Measurements from ENCODE around the gene SRD5A1.

SRD5A1 gene

DNA sequence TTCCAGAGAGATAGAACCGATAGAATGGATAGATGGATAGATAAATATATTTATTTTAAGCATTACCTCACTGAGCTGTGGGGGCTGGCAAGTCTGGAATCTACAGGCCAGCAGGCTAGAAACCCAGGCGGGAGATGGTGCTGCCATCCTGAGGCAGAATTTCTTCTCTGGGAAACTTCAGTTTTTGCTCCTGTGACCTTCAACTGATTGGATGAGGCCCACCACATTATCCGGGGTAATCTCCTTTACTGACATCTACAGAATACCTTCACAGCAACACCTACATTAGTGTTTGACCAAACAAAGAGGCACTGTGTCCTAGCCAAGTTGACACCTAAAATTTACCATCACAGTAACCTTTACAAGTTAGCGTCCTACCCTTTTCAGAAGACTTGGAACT lies 50.8 kb downstream of the SRD5A1 start:
- no peaks in the 10 kb centered on the region for H3K4me1 ChIP-seq (ENCODE audit: insufficient read depth, low read length)
- H3K9me3 ChIP-seq (ENCODE audit: insufficient read depth, low read depth, low read length): no peaks in the 10 kb centered on the region
- no peaks in the 10 kb centered on the region for H3K36me3 ChIP-seq (ENCODE audit: insufficient read depth, low read length)
- H3K9ac ChIP-seq (ENCODE audit: low read depth, low read length): no peak overlapping the region
- no peak overlapping the region for H3K4me3 ChIP-seq (ENCODE audit: low read length)
- peaks cover 15% of the 10 kb centered on the region for H3K27me3 ChIP-seq (ENCODE audit: insufficient read depth, low read length)
- no peak overlapping the region for H3K27ac ChIP-seq (ENCODE audit: low read depth, low read length)
- WGBS: 65% methylated on average over 3 of the region's 4 CpGs

DNA sequence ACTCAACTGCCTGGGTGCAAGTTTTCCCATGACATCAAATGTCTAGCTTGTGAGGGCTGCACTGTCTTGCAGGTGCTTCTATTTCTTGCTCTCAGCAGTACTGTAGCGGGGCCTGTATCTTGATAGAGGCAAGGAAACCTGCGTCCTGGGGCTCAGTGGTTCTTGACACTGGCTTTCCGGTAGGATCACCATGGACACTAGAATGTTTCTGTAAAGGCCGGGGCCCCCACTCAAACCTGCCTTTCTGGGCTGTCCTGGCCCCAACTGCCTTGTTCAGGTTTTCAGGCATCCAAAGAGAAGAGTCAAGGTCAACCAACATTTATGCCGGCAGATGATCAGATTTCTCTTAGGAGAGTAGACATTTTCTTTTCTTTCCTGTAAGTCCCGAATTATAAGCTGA lies 53.3 kb downstream of the SRD5A1 start:
- no peaks in the 10 kb centered on the region for H3K9me3 ChIP-seq (ENCODE audit: insufficient read depth, low read depth, low read length)
- H3K27me3 ChIP-seq (ENCODE audit: insufficient read depth, low read length): peaks cover 24% of the 10 kb centered on the region
- peak overlapping the region; percentile 81; the same call in 1 of the 2 replicates for H3K4me3 ChIP-seq (ENCODE audit: low read length)
- H3K9ac ChIP-seq (ENCODE audit: low read depth, low read length): no peak overlapping the region
- H3K4me1 ChIP-seq (ENCODE audit: insufficient read depth, low read length): no peaks in the 10 kb centered on the region
- no peaks in the 10 kb centered on the region for H3K36me3 ChIP-seq (ENCODE audit: insufficient read depth, low read length)
- H3K27ac ChIP-seq (ENCODE audit: low read depth, low read length): no peak overlapping the region
- WGBS: 51% methylated on average over 6 of the region's 6 CpGs

DNA sequence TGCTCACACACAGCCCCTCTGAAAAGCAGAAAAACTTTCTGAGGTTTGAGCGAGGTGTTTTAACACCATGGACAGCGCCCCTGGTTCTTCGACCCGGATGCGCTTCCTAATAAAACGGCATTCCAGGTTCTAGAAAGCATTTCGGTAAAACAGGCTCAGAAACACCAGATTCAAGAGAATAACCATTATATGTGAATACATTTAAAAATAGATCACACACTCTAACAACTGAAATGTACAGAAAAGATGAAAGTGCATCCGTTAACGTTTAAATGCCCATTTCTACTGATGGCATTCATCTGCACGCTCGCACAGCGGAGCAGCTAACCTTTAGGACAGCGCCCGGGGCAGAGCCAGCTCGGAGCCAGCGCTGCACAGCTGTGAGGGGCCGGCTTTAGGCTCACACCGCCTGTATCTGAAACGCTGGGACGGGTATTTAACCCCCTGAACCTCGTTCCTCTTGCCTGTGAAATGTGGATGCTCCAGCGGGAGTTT lies 53.7 kb downstream of the SRD5A1 start:
- Histone ChIP-seq H3K4me3 (ENCODE audit: low read length) (peak overlapping the region; percentile 81), H3K36me3 (ENCODE audit: insufficient read depth, low read length) (no peaks in the 10 kb centered on the region), H3K27ac (ENCODE audit: low read depth, low read length) (no peak overlapping the region), H3K4me1 (ENCODE audit: insufficient read depth, low read length) (no peaks in the 10 kb centered on the region), H3K9ac (ENCODE audit: low read depth, low read length) (no peak overlapping the region), H3K27me3 (ENCODE audit: insufficient read depth, low read length) (peaks cover 24% of the 10 kb centered on the region), H3K9me3 (ENCODE audit: insufficient read depth, low read depth, low read length) (no peaks in the 10 kb centered on the region)
- 3% methylated on average over 22 of the region's 22 CpGs for WGBS

DNA sequence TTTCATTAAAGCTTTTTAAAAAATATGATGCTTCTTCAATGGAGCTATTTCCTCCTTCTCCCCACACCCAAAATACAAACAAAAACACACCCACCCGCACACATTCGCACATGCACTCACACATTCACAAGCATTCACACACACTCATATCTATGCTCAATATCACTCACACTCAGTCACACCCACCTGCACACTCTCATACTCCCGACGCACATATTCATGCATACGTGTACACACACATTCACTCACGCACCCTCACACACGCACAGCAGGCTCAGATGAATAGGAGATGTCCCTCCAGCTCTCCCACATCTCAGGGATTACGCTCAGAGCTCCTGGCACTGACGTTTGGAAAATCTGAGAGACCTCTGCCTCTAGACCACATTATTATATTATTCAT lies 54.3 kb downstream of the SRD5A1 start:
- H3K9ac ChIP-seq (ENCODE audit: low read depth, low read length): no peak overlapping the region
- peak overlapping the region; percentile 81 for H3K4me3 ChIP-seq (ENCODE audit: low read length)
- H3K27me3 ChIP-seq (ENCODE audit: insufficient read depth, low read length): peaks cover 24% of the 10 kb centered on the region
- WGBS: 79% methylated on average over 9 of the region's 9 CpGs
- H3K36me3 ChIP-seq (ENCODE audit: insufficient read depth, low read length): no peaks in the 10 kb centered on the region
- no peaks in the 10 kb centered on the region for H3K4me1 ChIP-seq (ENCODE audit: insufficient read depth, low read length)
- no peaks in the 10 kb centered on the region for H3K9me3 ChIP-seq (ENCODE audit: insufficient read depth, low read depth, low read length)
- no peak overlapping the region for H3K27ac ChIP-seq (ENCODE audit: low read depth, low read length)

DNA sequence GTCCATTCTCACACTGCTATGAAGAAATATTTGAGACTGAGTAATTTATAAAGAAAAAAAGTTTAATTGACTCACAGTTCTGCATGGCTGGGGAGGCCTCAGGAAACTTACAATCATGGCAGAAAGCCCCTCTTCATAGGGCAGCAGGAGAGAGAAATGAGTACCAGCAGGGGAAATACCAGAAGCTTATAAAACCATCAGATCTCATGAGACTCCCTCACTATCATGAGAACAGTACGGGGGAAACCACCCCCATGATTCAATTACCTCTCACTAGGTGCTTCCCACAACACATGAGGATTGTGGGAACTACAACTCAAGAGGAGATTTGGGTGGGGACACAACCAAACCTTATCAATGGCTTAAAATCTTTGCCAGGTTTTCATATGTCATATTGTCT lies 59.7 kb downstream of the SRD5A1 start:
- no peak overlapping the region for H3K27ac ChIP-seq (ENCODE audit: low read depth, low read length)
- H3K9me3 ChIP-seq (ENCODE audit: insufficient read depth, low read depth, low read length): no peaks in the 10 kb centered on the region
- H3K27me3 ChIP-seq (ENCODE audit: insufficient read depth, low read length): peaks cover 17% of the 10 kb centered on the region
- H3K36me3 ChIP-seq (ENCODE audit: insufficient read depth, low read length): no peaks in the 10 kb centered on the region
- H3K9ac ChIP-seq (ENCODE audit: low read depth, low read length): no peak overlapping the region
- no peak overlapping the region for H3K4me3 ChIP-seq (ENCODE audit: low read length)
- no peaks in the 10 kb centered on the region for H3K4me1 ChIP-seq (ENCODE audit: insufficient read depth, low read length)
- WGBS: 76% methylated on average over 1 of the region's 1 CpG

DNA sequence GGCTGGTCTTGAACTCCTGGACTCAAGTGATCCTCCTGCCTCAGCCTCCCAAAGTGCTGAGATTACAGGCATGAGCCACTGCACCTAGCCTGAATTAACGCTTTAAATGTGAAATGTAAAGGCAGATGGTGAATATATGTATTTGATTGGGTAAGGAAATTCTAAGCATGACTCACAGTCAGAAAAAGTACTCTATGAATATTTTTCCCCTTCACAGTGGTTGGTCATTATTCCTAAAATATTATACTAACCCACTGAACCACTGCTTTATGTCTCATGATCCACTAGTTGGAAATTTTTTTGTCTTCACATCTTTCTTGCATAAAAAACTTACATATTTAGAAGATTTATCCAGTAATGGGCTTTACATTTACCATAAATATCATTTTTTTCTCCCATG lies 65.5 kb downstream of the SRD5A1 start:
- peaks cover 27% of the 10 kb centered on the region for H3K4me1 ChIP-seq (ENCODE audit: insufficient read depth, low read length)
- no peaks in the 10 kb centered on the region for H3K36me3 ChIP-seq (ENCODE audit: insufficient read depth, low read length)
- H3K9ac ChIP-seq (ENCODE audit: low read depth, low read length): no peak overlapping the region
- 78% methylated on average over 1 of the region's 1 CpG for WGBS
- H3K27me3 ChIP-seq (ENCODE audit: insufficient read depth, low read length): no peaks in the 10 kb centered on the region
- no peaks in the 10 kb centered on the region for H3K9me3 ChIP-seq (ENCODE audit: insufficient read depth, low read depth, low read length)
- H3K4me3 ChIP-seq (ENCODE audit: low read length): no peak overlapping the region
- H3K27ac ChIP-seq (ENCODE audit: low read depth, low read length): no peak overlapping the region

DNA sequence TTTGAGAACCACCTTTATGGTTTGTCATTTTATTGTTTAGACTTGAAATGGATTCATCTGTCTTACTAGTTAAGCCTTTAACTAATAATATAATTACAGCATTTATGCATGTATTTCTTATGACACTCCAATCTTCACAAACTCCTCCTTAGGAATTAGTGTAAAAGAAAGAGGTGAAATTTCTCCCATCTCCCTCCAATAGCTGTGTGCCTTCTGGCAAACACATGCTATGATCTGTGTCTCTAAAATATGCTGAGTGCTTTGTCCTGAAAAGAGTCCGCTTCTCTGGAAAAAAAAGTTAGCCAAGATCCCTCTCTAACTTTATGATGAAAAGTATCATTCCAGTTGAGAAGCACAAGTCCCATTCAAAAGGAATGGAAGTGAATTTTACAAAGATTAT lies 66.1 kb downstream of the SRD5A1 start:
- Histone ChIP-seq H3K4me3 (ENCODE audit: low read length) (no peak overlapping the region), H3K27ac (ENCODE audit: low read depth, low read length) (no peak overlapping the region), H3K27me3 (ENCODE audit: insufficient read depth, low read length) (no peaks in the 10 kb centered on the region), H3K4me1 (ENCODE audit: insufficient read depth, low read length) (peaks cover 27% of the 10 kb centered on the region), H3K9me3 (ENCODE audit: insufficient read depth, low read depth, low read length) (no peaks in the 10 kb centered on the region), H3K9ac (ENCODE audit: low read depth, low read length) (no peak overlapping the region), H3K36me3 (ENCODE audit: insufficient read depth, low read length) (no peaks in the 10 kb centered on the region)
- WGBS: 100% methylated on average over 1 of the region's 1 CpG

DNA sequence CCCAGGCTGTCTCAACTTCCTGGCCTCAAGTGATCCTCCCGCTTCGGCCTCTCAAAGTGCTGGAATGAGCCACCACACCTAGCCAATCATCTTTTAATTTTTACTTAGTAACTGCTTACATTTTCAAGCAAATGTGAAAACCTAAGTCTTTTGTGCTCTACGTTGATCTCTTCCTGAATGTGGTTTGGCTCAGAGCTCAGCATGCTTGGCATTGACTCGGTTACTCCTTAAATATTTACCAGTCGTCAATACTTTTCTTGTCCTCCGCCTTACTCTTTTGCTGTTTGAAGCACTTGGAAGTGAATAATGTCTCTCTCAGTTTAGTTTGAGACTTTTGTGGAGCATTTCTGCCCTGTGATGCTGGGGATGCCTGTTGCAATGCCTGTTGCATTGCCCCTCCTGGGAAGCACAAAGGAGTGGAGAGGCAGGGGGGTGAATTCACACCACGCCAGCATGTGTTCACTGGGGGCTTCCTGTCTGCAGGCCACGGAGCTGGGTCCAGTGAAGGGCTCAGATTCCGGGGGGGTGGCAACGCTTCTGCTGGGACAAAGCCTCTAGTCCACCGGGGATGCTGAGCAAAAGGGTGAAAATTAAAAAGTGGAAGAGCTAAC lies 66.9 kb downstream of the SRD5A1 start:
- Histone ChIP-seq H3K27ac (ENCODE audit: low read depth, low read length) (no peak overlapping the region), H3K27me3 (ENCODE audit: insufficient read depth, low read length) (no peaks in the 10 kb centered on the region), H3K4me1 (ENCODE audit: insufficient read depth, low read length) (peaks cover 27% of the 10 kb centered on the region), H3K36me3 (ENCODE audit: insufficient read depth, low read length) (no peaks in the 10 kb centered on the region), H3K9me3 (ENCODE audit: insufficient read depth, low read depth, low read length) (no peaks in the 10 kb centered on the region), H3K9ac (ENCODE audit: low read depth, low read length) (no peak overlapping the region; the same call in 1 of the 2 replicates), H3K4me3 (ENCODE audit: low read length) (no peak overlapping the region)
- WGBS: 62% methylated on average over 11 of the region's 11 CpGs

DNA sequence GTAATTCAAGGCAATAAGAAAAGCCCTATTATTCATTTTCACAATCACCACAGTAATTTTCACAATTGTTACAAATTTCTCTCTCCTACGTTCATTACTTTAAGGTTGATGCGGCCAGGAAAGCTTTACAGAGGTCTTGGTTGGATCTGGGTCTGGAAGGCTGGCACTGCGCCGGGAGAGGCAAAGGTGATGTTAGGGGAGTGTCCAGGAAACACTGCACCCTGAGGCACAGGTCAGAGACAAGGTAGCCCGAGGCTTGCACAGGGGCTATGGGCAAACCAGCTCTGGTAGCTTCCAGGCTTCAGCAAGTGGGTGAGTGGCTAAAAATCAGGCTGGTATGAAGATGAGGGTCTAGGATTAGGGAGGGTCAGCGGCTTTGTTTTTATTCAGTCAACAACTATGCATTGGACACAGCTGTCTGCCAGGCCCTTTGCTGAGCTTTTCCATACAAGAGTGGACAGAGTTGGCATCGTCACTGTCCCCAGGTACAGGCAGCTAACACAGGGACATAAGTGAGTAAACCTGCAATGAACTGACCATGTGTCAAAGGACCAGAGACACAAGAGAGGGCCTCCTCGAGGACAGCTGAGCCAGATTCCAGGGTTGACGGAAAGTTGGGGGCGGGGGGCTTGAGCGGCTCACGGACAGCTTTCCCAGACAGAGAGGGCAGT lies 67.6 kb downstream of the SRD5A1 start:
- Histone ChIP-seq H3K9me3 (ENCODE audit: insufficient read depth, low read depth, low read length) (no peaks in the 10 kb centered on the region), H3K27me3 (ENCODE audit: insufficient read depth, low read length) (no peaks in the 10 kb centered on the region), H3K27ac (ENCODE audit: low read depth, low read length) (no peak overlapping the region), H3K4me1 (ENCODE audit: insufficient read depth, low read length) (peaks cover 27% of the 10 kb centered on the region), H3K4me3 (ENCODE audit: low read length) (no peak overlapping the region), H3K36me3 (ENCODE audit: insufficient read depth, low read length) (no peaks in the 10 kb centered on the region), H3K9ac (ENCODE audit: low read depth, low read length) (no peak overlapping the region; the same call in 1 of the 2 replicates)
- 86% methylated on average over 12 of the region's 12 CpGs for WGBS

DNA sequence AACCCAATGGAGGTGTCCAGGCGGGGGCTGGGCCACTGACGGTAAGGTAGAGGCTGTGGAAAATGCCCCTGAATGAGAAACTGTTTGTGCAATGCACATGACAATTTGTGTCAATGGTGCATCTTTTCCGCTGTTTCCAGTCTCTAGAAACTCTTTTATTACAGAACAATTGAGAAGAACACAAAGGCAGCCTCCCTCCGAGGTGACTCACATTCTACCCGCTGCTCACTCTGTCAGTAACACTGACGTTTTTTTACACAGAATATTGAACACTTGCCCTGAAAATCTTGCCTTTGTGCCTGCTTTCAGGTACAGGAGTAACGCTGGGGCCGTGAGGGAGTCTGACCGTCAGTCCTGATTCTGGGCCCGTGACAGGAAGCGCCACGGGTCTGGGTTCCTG lies 68.3 kb downstream of the SRD5A1 start:
- no peaks in the 10 kb centered on the region for H3K36me3 ChIP-seq (ENCODE audit: insufficient read depth, low read length)
- peaks cover 27% of the 10 kb centered on the region for H3K4me1 ChIP-seq (ENCODE audit: insufficient read depth, low read length)
- H3K9ac ChIP-seq (ENCODE audit: low read depth, low read length): no peak overlapping the region
- H3K9me3 ChIP-seq (ENCODE audit: insufficient read depth, low read depth, low read length): no peaks in the 10 kb centered on the region
- H3K4me3 ChIP-seq (ENCODE audit: low read length): no peak overlapping the region
- H3K27ac ChIP-seq (ENCODE audit: low read depth, low read length): no peak overlapping the region
- H3K27me3 ChIP-seq (ENCODE audit: insufficient read depth, low read length): no peaks in the 10 kb centered on the region
- 80% methylated on average over 12 of the region's 12 CpGs for WGBS

DNA sequence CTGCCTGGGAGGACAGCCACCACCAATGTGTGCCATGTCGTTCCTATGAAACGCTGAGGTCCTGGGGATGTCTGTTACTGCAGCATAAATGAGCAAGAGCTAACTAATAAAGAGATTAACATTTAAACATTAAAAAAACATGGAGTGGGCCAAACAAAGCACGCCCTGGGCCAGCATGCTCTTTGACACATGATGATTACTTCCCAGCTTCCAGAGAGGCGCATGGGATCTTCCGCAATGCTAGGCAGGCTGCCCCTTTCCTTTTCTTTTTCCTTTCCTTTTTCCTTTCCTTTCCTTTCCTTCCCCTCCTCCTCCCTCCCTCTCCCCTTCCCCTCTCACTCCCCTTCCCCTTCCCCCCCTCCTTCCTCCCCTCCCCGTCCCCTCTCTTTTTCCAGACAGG lies 69.4 kb downstream of the SRD5A1 start:
- WGBS: 93% methylated on average over 6 of the region's 6 CpGs
- Histone ChIP-seq H3K4me3 (ENCODE audit: low read length) (no peak overlapping the region), H3K9ac (ENCODE audit: low read depth, low read length) (no peak overlapping the region), H3K27ac (ENCODE audit: low read depth, low read length) (no peak overlapping the region), H3K36me3 (ENCODE audit: insufficient read depth, low read length) (no peaks in the 10 kb centered on the region), H3K27me3 (ENCODE audit: insufficient read depth, low read length) (no peaks in the 10 kb centered on the region), H3K9me3 (ENCODE audit: insufficient read depth, low read depth, low read length) (no peaks in the 10 kb centered on the region), H3K4me1 (ENCODE audit: insufficient read depth, low read length) (peaks cover 27% of the 10 kb centered on the region)
